Liver (tissue), 9 donors: ENCODE data around the gene FAM170B. TPM values are rescaled to one million over a fixed set of nuclear protein-coding genes. Genes with fewer than 3 reads are reported as not detected.

Experiments
- DNase-seq: peaks from one replicate; pipeline ENCODE4 v3.0.0-alpha.2; 2017; ENCODE audit warnings: low spot score
- H3K27ac ChIP-seq, 2 donors: one replicate each; pipeline ENCODE4 v1.7.0; 2013; ENCODE audit warnings: inconsistent platforms in 2 of 2, low read length in 2 of 2, control low read depth in 1 of 2, low read depth in 1 of 2, mild to moderate bottlenecking in 1 of 2
- H3K27me3 ChIP-seq, 4 donors: one replicate each; pipeline versions ENCODE4 v1.6.1 to v1.7.0; 2013; ENCODE audit warnings: low read length in 3 of 4, inconsistent platforms in 1 of 4, mild to moderate bottlenecking in 1 of 4, moderate library complexity in 1 of 4; ENCODE audit not compliant: control insufficient read depth in 4 of 4, insufficient read depth in 4 of 4
- H3K36me3 ChIP-seq, 4 donors: one replicate each; pipeline versions ENCODE4 v1.6.1 to v1.7.0; 2013; ENCODE audit warnings: low read length in 3 of 4, mild to moderate bottlenecking in 3 of 4, low read depth in 1 of 4, moderate library complexity in 1 of 4; ENCODE audit not compliant: control insufficient read depth in 4 of 4, insufficient read depth in 3 of 4
- H3K4me1 ChIP-seq, 4 donors: one replicate each; pipeline versions ENCODE4 v1.6.1 to v1.7.0; 2013; ENCODE audit warnings: low read length in 3 of 4, mild to moderate bottlenecking in 3 of 4, moderate library complexity in 1 of 4; ENCODE audit not compliant: control insufficient read depth in 4 of 4, insufficient read depth in 4 of 4
- H3K4me3 ChIP-seq, 3 donors: one replicate each; pipeline versions ENCODE4 v1.6.1 to v1.7.0; 2013; ENCODE audit warnings: low read length in 3 of 3, control low read depth in 1 of 3, low read depth in 1 of 3, mild to moderate bottlenecking in 1 of 3
- H3K9ac ChIP-seq, 2 donors: one replicate each; pipeline ENCODE4 v1.7.0; 2013; ENCODE audit warnings: low read length in 2 of 2, mild to moderate bottlenecking in 2 of 2, moderate library complexity in 2 of 2, control low read depth in 1 of 2, low read depth in 1 of 2
- H3K9me3 ChIP-seq, 4 donors: one replicate each; pipeline versions ENCODE4 v1.6.1 to v1.7.0; 2013; ENCODE audit warnings: low read length in 3 of 4; ENCODE audit not compliant: control insufficient read depth in 4 of 4
- CTCF ChIP-seq: fragments of 150-350 bp; IDR thresholded peaks from 2 replicates; pipeline ENCODE4 v1.5.1; 2017; ENCODE audit warnings: improper control_type of control experiment, low read depth, low read length; ENCODE audit not compliant: missing input control
- EGR1 ChIP-seq, 2 donors: IDR thresholded peaks; 2 replicates each; pipeline ENCODE4 v1.6.1; 2016 to 2018; ENCODE audit warnings: antibody characterized with exemption in 2 of 2, low read depth in 2 of 2
- FOXA1 ChIP-seq: IDR thresholded peaks from 2 replicates; pipeline ENCODE4 v1.6.1; 2016; ENCODE audit warnings: antibody characterized with exemption
- FOXA2 ChIP-seq: IDR thresholded peaks from 2 replicates; pipeline ENCODE4 v1.6.1; 2016; ENCODE audit warnings: antibody characterized with exemption
- GABPA ChIP-seq, 2 donors: IDR thresholded peaks in 1 of 2; conservative IDR thresholded peaks in 1 of 2; 2 replicates each; pipeline ENCODE4 v1.6.1; 2016; ENCODE audit warnings: antibody characterized with exemption in 2 of 2, mild to moderate bottlenecking in 1 of 2, moderate library complexity in 1 of 2
- HNF4A ChIP-seq, 2 donors: conservative IDR thresholded peaks; 2 replicates each; pipeline ENCODE4 v1.6.1; 2016; ENCODE audit warnings: antibody characterized with exemption in 2 of 2, mild to moderate bottlenecking in 2 of 2
- HNF4G ChIP-seq: IDR thresholded peaks from 2 replicates; pipeline ENCODE4 v1.6.1; 2016; ENCODE audit warnings: antibody characterized with exemption
- JUND ChIP-seq, 2 donors: IDR thresholded peaks; 2 replicates each; pipeline ENCODE4 v1.6.1; 2016; ENCODE audit warnings: antibody characterized with exemption in 2 of 2
- MAX ChIP-seq: IDR thresholded peaks from 2 replicates; pipeline ENCODE4 v1.6.1; 2016; ENCODE audit warnings: antibody characterized with exemption
- NR2F2 ChIP-seq: IDR thresholded peaks from 2 replicates; pipeline ENCODE4 v1.6.1; 2016; ENCODE audit warnings: antibody characterized with exemption
- RAD21 ChIP-seq, 2 donors: IDR thresholded peaks; 2 replicates each; pipeline ENCODE4 v1.6.1; 2016; ENCODE audit warnings: antibody characterized with exemption in 2 of 2, mild to moderate bottlenecking in 2 of 2
- REST ChIP-seq: IDR thresholded peaks from 2 replicates; pipeline ENCODE4 v1.6.1; 2016; ENCODE audit warnings: antibody characterized with exemption, mild to moderate bottlenecking
- RXRA ChIP-seq, 2 donors: IDR thresholded peaks; 2 replicates each; pipeline ENCODE4 v1.6.1; 2017 to 2018; ENCODE audit warnings: antibody characterized with exemption in 2 of 2, mild to moderate bottlenecking in 1 of 2
- SP1 ChIP-seq: IDR thresholded peaks from 2 replicates; pipeline ENCODE4 v1.6.1; 2018; ENCODE audit warnings: antibody characterized with exemption, mild to moderate bottlenecking
- TAF1 ChIP-seq: conservative IDR thresholded peaks from 2 replicates; pipeline ENCODE4 v1.6.1; 2016; ENCODE audit warnings: antibody characterized with exemption, mild to moderate bottlenecking
- YY1 ChIP-seq: IDR thresholded peaks from 2 replicates; pipeline ENCODE4 v1.6.1; 2016; ENCODE audit warnings: antibody characterized with exemption, mild to moderate bottlenecking
- WGBS: extraction: QIAGEN DNeasy Blood & Tissue Kit; methylation state at CpG from one replicate; pipeline ENCODE4 v1.1.7; 2013; 5-methylcytosine and 5-hydroxymethylcytosine counted together
- polyA plus RNA-seq, 2 donors: library from polyadenylated mRNA; stranded (reverse) in 1 of 2; unstranded in 1 of 2; fragments of 200-250 nt in 1 of 2; fragments of >200 nt in 1 of 2; fragmentation: Nextera tagmentation in 1 of 2; extraction: Ambion mirVana in 1 of 2; gene quantifications; one replicate each; pipeline versions ENCODE4 v1.2.1 to v1.2.3, GENCODE V29; 2013 to 2015
- total RNA-seq, 2 donors: library from RNA; depleted of rRNA; stranded (reverse); fragments of >200 nt; gene quantifications; one replicate each; pipeline ENCODE4 v1.2.3, GENCODE V29; 2014
- TF ChIP-seq, protein P1 (sequence below): IDR thresholded peaks from 2 replicates; pipeline ENCODE4 v1.6.1; 2016; ENCODE audit warnings: antibody characterized with exemption
- TF ChIP-seq, protein P2 (sequence below): IDR thresholded peaks from 2 replicates; pipeline ENCODE4 v1.6.1; 2016; ENCODE audit warnings: antibody characterized with exemption
- donor health status: healthy.
- donor health status: healthy.
- donor health status: healthy.
- donor health status: healthy.
- donor health status: healthy.

Gene FAM170B
- total and polyA plus RNA-seq, 4 donors: not detected

- Histone ChIP-seq H3K36me3 (no peaks in the 10 kb centered on the region), H3K4me3 (no peak overlapping the region), H3K27me3 (peaks cover 0 to 3% (median 0%) of the 10 kb centered on the region in 4 donors), H3K27ac (no peak overlapping the region), H3K9me3 (no peaks in the 10 kb centered on the region), H3K9ac (no peak overlapping the region), H3K4me1 (no peaks in the 10 kb centered on the region)
- DNase-seq: no peak
- WGBS: 70% methylated on average over 9 of the region's 9 CpGs
- TF ChIP-seq FOXA1: no peak
- no peak for TF ChIP-seq RXRA (IDR thresholded peaks at IDR 0.05)
- TF ChIP-seq RAD21 (IDR thresholded peaks at IDR 0.05): peak; percentile 11 to 15
- TF ChIP-seq JUND (IDR thresholded peaks at IDR 0.05): peak; percentile 9 to 24
These were observed 1.9 kb upstream of the FAM170B start for GRCh38 chr10:49135575-49136313.

DNA sequence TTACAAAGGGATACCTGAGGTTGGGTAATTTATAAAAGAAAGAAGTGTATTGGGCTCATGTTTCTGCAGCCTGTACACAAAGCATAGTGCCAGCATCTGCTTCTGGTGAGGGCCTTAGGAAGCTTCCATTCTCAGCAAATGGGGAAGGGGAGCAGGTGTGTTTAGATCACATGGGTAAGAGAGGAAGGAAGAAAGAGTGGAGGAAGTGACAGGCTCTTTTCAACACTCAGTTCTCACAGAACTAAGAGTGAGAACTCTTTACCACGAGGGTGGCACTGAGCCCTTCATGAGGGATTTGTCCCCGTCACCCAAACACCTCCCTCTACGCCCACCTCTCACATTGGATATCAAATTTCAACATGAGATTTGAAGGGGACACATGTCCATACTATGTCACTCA is 506 bp upstream of the FAM170B start:
- no peak overlapping the region for H3K4me3 ChIP-seq
- H3K9ac ChIP-seq: no peak overlapping the region
- no peak overlapping the region for H3K27ac ChIP-seq
- TF ChIP-seq TAF1 (no peak), SP1 (no peak), EGR1 (IDR thresholded peaks at IDR 0.05; ENCODE audit: low read depth in 2 of 2) (no peak), FOXA1 (no peak), JUND (IDR thresholded peaks at IDR 0.05) (no peak), FOXA2 (no peak), HNF4A (conservative IDR thresholded peaks at IDR 0.05) (no peak), MAX (no peak), GABPA (IDR thresholded peaks at IDR 0.05 in 1 of 2, conservative IDR thresholded peaks at IDR 0.05 in 1 of 2) (no peak), RAD21 (IDR thresholded peaks at IDR 0.05) (no peak), CTCF (no peak), NR2F2 (no peak), HNF4G (no peak), RXRA (IDR thresholded peaks at IDR 0.05) (no peak), YY1 (no peak), REST (no peak)
- TF ChIP-seq, protein P1, sequence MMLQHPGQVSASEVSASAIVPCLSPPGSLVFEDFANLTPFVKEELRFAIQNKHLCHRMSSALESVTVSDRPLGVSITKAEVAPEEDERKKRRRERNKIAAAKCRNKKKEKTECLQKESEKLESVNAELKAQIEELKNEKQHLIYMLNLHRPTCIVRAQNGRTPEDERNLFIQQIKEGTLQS: no peak
- TF ChIP-seq, protein P2, sequence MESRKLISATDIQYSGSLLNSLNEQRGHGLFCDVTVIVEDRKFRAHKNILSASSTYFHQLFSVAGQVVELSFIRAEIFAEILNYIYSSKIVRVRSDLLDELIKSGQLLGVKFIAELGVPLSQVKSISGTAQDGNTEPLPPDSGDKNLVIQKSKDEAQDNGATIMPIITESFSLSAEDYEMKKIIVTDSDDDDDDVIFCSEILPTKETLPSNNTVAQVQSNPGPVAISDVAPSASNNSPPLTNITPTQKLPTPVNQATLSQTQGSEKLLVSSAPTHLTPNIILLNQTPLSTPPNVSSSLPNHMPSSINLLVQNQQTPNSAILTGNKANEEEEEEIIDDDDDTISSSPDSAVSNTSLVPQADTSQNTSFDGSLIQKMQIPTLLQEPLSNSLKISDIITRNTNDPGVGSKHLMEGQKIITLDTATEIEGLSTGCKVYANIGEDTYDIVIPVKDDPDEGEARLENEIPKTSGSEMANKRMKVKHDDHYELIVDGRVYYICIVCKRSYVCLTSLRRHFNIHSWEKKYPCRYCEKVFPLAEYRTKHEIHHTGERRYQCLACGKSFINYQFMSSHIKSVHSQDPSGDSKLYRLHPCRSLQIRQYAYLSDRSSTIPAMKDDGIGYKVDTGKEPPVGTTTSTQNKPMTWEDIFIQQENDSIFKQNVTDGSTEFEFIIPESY: no peak
- no peaks in the 10 kb centered on the region for H3K9me3 ChIP-seq
- no peak for DNase-seq
- H3K4me1 ChIP-seq: no peaks in the 10 kb centered on the region
- H3K36me3 ChIP-seq: no peaks in the 10 kb centered on the region
- peaks cover 0 to 3% (median 0%) of the 10 kb centered on the region in 4 donors for H3K27me3 ChIP-seq
- 66% methylated on average over 3 of the region's 3 CpGs for WGBS
